ENCODE results near the gene OTUD5.
"Not testable (repeated sequence)": the region's sequence is repeated elsewhere in the genome, so short reads cannot be mapped to it uniquely, and the experiment has no call there.

Gene OTUD5, protein sequence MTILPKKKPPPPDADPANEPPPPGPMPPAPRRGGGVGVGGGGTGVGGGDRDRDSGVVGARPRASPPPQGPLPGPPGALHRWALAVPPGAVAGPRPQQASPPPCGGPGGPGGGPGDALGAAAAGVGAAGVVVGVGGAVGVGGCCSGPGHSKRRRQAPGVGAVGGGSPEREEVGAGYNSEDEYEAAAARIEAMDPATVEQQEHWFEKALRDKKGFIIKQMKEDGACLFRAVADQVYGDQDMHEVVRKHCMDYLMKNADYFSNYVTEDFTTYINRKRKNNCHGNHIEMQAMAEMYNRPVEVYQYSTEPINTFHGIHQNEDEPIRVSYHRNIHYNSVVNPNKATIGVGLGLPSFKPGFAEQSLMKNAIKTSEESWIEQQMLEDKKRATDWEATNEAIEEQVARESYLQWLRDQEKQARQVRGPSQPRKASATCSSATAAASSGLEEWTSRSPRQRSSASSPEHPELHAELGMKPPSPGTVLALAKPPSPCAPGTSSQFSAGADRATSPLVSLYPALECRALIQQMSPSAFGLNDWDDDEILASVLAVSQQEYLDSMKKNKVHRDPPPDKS

DNA sequence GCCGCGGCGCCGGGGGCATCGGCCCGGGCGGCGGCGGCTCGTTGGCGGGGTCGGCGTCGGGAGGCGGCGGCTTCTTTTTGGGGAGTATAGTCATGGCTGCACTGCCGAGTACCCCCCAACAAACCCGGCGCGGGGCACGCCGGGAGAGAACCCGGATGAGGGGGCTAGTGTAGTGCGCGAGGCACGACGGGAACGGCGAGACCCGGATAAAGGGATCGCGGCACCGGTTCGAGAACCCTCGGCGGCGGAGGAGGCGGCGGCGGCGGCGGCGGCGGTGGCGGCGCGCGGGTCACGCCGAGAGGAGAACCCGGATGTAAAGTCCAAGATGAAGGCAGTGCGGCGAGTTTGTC lies at the start of gene OTUD5:
OTUD5 (minus strand) TSS at position 131 of the 350 bp plus-strand sequence; CDS start at position 94, 37 bp downstream.
- DNase-seq = peak; percentile 79

DNA sequence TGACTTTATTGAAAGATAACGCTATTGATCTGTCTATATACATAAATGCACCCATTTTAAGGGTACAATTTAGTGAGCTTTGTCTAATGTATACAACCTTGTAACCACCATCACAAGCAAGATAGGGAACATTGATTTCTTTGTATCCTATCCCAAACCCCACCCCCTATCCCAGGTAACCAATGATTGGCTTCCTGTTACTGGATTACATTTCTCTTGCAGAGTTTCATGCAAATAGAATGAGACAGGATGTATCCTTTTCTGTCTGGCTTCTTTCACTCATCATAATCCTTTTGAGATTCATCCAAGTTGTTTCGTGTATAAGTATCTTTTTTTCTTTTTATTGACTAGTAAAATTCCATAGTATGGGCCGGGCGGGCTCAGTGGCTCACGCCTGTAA lies 46.3 kb upstream of the OTUD5 start:
- DNase-seq = no peak

DNA sequence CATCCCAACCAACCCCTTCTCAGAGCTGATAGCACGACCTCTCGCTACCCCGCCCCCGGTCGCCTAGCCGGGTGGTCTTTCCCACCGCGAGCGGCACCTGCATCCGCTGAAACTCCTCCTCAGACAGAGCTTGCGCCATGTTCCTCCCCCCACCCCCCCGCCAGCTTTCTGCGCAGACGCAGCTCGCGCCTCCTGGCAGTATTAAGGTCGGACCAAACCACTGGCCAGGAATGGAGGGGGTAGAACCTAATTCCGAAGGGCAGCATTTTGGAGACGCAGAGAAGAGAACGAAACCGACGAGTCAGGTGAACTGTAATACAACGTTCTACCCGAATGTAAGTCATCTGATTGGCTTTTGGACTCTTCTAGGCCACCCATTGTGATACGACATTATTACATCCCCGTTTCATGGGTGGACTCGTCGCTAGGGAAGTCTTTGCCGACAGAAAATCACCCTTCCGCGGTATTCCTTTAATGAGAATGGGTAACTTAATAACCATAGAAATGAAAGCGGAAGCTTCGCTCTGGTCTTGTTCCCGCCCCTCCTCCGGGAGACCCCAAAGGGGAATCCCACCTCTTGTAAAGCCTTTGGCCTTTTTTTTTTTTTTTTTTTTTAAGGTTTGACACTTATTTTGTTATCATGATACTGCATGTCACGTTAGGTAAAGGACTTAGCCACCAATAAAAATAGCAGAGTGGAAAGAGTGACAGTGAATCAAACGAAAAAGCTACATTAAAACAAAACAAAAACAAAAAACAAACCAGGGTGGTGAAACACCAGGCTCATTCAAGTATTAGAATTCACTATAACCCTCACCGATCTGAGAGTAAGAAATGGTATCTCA lies 44.9 kb upstream of the OTUD5 start, which contains the start of gene GRIPAP1:
GRIPAP1 (minus strand) TSS at position 174 of the 845 bp plus-strand sequence; CDS start at position 139, 35 bp downstream.
- DNase-seq = peak; percentile 78

DNA sequence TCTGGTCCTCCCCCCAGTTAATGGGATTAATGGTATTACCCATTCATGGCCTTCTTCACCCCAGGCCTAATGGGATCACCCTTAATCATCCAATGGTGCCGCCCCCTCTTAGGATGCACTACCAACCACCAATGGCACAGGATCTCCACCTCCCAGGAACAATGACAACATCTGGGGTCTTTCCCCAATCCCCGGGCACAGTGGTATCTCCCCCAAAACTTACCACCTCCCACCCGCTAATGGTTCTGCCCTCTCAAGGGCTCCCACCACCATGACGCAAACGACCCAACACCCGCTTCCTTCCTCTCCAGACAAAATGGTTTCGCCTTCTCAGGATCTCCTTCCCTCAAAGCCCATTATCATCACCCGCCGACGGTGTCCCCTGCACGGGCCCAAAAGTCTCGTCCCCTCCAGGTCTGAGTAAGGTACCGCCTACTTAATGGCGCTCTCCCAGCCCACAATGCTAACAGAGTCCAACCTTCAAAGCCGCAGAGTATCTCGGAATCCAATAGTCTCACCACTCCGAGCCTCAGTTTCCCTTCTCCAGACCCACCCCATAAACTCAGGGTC lies 44.2 kb upstream of the OTUD5 start:
- peak; percentile 57 for DNase-seq

DNA sequence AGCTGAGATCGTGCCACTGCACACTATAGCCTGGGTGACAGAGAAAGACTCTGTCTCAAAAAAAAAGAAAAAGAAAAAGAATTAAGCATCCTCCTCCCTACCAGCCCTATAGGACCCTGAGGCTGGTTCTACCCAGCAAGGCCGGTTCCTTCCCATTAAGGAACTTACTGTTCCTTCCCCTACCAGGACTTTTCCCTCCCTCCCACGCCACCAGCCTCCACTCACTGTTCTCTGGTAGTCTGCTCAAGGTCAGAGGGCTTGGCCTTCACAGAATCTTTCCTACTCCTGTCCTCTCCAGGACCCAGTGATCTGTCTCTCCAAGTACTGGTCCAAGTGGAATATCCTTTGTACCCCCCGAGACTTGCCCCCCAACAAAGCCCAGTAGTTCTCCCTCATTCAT lies 43.2 kb upstream of the OTUD5 start:
- DNase-seq = no peak

DNA sequence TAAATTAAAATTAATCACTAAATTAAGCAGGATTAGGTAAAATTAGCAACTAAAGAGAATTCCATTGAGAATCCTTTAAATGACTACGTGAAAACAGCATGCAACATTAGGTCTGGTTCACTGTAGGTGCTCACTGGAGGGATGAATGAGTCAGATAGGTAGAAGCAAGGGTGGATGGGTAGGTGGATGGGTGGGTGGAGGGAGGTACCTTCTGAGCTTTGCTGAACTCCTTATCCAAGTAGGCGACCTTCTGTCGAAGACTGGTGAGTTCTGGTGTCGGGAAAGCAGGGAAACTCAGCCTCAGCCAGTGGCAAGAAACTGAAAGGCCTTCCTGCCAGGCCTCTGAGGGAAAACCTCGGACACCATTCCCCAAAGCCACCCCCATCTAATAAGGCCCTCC lies 41.6 kb upstream of the OTUD5 start:
- DNase-seq = no peak

DNA sequence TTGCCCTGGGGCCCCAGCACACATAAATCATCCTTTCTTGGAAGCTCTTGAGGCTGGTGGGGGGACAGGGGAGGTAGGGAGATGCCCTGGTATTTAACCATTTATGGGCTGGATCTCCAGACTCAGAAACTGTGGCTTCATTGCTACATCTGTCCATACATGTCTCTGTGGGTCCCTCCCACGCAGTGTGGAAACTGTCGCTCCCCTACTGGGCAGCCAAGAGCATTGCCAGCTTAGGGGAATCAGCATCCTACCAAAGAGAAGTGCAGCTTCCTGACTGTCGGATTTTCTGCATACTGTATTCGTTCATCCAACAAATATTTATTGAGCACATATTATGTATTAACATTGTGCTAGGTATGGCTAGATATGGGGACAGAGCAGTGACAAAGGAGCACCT lies 41.0 kb upstream of the OTUD5 start:
- DNase-seq = no peak

DNA sequence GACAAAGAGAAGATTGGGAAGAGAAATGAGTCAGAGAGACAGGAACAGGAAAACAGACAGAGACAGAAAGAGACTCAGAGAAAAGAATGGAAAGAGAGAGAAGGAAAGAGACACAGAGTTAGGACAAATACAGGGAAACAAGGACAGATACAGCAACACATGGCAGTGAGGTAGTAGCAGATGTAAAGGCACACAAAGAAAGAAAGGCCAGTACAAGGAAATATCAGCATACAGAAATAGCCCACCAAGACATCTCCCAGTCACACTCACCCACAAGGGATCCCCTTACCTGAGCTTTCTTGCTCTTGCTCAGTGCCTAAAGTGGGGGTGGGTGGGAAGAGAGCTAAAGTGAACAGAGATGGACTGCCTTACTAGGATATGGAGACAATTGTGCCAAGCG lies 40.5 kb upstream of the OTUD5 start:
- no peak for DNase-seq

DNA sequence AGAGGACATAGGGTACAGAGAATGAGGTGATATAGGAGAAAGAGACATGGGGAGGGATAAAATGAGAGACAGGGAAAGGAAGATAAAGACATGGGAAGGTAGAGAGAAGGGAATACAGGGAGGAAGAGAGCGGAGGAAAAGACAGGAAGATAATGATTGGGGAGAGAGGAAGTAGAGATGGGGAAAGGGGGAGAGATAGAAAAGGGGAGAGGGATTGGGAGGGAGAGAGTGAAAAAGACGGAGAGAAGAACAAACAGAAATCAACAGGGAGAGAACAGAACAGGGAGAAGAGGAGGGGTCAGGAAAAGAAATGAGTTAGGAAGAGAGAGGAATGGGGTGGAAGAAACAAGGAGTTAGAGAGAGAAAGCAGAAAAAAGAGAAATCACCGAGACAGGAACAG lies 40.0 kb upstream of the OTUD5 start:
- DNase-seq = no peak

DNA sequence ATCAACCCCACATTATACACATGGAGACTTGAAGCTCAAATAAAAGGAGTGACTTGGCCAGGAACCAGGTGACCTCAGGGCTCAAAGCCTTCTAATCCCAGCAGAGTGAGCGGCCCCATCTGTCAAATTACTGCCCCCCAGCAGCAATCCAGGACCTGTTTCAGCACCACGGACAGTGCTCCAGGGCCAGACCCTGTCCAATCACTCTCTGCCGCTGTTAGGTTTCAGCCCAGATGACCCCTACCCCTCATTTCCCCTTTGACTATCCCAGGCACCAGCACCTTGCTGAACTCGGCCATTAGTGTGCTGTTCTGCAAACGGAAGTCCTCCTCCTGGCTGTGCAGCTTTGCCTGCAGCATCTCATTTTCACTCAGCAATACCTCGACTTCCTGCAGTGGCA lies 39.6 kb upstream of the OTUD5 start:
- peak; percentile 5 for DNase-seq

DNA sequence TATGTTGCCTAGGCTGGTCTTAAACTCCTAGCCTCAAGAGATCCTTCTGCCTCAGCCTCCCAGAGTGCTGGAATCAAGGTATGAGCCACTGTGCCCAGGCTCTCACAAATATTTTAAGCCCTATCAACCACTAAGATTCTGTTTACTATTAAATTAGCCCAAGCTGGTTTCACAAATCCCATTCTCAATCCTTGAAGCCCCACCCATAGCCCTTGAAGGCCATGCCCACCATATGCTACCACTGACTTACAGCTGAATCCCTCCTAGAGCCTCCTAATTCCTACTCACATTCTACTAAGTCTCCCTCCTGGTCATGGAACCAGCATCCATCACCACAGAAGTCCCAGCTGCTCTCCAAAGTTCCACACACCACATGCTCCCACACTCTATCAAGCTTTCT lies 34.9 kb upstream of the OTUD5 start:
- no peak for DNase-seq

DNA sequence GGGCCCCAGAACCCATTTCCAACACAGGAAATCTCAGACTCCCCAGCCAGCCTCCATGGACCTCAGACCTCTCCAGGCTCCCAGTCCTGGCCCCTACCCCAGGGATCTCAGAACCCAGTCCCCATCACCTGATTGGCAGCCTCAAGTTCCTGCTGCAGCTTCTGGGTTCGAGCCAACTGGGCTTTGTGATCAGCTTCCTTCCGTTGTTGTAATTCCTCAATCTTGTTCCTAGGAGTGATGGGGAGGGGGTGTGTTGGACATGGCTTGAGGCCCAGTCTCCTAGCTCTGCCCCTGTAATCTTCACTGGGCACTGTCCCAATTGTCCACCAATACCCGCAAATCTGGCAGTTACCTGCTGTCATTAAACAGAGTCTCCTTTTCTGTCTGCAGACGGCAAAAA lies 32.1 kb upstream of the OTUD5 start:
- DNase-seq = no peak

DNA sequence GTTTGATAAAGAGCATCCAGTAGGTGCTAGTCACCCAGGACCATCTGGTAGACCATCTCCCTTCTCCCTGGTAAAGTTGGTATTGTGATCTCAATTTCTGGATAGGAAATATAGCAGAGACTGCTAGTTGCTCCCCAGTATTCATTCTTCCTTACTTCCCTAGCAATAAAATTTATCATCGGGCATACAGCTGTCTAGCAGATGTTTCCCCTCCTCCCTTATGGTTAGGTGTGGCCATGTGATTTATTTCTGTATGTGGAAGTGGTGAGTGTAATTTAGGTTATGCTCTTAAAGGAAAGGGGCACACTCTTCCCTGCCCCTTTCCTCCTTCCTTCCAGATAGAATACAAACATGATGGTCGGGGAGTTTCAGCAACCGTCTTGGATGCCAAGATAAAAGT lies 26.5 kb upstream of the OTUD5 start:
- DNase-seq = no peak

DNA sequence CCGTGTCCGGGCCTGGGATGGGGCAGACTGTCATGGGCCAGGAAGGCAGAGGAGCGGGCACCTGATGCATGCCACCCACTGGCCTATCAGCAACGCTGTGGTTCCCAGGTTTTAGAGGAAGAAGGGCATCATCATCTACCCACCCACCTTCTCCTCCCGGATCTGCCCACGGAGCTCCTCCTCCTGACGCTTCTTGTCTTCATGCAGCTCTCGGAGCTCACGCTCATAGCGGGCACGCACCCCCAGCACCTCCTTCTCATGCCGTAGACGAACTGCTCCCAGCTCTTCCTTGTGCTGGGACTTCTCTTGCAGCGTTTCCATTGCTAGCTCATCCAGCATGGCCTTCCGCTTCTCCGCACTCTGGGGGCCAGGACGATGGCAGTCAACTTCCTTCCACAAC lies 25.7 kb upstream of the OTUD5 start:
- no peak for DNase-seq

DNA sequence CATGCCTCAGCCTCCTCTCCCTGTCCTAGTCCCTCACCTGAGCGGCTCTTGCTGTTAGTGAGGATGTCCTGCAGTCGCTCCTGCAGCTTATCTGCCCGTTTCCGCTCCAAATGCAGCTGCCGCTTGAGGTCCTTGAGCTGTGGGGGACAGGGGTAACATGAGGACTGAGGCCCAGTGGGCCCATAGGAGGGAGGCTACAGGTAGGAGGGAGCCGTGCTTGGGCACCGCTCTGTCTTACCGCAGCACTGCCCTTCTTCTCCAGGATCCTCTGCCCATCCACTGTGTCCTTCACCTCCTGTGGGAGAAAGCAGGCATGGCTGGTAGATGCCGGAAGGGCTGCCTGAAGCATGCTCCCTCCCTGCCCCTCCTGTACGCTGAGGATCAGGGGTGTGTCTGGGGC lies 23.8 kb upstream of the OTUD5 start:
- DNase-seq = no peak

DNA sequence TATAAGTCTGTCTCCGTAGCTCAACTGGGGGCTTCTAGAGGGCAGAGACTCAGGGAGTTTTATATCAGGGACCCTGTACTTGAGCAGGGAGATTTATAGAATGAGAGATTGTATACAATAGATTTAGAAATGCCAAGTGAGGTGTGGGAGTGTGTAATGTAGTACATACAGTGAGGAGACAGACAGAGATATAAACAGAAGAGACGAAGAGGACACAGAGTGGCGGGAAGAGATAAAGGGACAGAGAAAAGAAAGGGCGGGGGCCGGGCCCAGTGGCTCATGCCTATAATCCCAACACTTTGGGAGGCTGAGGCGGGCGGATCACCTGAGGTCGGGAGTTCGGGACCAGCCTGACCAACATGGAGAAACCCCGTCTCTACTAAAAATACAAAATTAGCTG lies 22.9 kb upstream of the OTUD5 start:
- DNase-seq = not testable (repeated sequence)

DNA sequence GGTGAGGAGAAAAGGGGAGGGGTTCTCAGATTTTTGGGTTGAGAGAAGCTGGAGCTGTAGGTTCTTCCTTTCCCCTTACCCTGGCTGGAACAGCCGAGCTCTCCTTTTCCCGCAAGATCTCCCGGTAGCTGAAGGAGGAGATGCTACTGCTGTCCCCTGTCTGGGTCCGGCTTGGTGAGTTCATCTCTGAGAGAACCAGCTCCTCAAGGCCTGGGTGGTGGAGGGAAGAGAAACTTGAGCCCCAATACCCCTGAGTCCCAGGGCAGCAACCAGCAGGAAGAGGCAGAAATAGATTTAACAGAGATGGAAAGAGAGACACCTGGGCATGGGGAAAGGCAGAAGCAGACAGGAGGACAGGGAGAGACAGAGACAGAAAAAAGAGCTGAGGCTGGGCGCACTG lies 20.8 kb upstream of the OTUD5 start:
- no peak for DNase-seq

DNA sequence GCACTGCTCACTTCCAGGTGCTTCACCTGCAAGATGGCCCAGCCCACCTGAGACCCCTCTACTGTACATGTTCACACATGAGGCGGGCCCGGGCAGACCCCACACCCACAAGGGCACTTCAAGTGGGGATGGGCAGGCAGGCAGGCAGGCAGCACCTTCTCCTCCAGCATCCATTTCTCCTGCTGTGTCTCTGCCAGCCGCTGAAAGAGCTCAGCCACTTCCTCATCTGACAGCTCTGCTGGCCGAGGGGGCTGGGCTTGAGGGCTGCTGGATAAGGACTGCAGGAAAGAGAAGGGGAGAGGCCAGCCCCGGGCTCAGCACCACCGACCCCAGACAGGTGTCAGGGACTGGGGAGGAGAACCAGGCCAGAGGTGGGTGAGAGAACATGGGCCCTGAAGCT lies 18.7 kb upstream of the OTUD5 start:
- no peak for DNase-seq

DNA sequence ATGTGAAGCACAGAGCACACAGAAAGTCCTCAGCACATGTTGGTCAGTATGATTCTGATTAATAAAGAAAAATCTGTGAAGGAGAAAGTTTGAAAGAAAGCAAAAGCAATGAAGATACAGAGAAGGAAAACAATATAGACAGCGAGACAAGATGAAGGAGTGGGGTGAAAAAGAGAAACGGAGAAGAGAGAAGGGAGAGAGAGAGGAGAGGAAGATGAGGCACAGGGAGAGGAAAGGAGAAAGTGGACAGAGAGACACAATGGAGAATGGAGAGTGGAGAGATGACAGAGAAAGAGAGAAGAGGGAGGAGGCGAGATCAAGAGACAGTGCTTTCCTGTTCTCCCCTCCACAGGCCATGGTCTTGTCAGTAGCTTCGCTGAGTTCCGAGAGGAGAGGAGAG lies 18.1 kb upstream of the OTUD5 start:
- DNase-seq = no peak

DNA sequence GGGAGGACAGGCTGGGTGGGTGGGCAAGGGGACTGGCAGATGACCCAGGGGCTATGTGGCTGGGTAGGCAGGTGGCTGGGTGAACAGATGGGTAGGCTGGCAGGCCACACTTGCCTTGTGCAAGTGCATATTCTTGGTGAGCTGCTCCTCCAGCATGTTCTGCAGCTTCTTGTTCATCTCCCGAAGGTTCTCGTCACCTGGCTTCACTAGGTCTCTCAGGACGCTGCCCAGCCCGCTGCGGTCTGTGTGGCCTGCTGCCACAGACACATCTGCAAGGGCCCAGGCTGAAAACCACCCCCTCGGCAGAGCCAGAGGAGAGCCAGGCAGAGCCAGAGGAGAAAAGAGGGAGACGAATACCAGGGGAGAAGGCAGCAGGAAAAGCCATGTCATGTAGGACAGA lies 17.6 kb upstream of the OTUD5 start:
- DNase-seq = no peak

DNA sequence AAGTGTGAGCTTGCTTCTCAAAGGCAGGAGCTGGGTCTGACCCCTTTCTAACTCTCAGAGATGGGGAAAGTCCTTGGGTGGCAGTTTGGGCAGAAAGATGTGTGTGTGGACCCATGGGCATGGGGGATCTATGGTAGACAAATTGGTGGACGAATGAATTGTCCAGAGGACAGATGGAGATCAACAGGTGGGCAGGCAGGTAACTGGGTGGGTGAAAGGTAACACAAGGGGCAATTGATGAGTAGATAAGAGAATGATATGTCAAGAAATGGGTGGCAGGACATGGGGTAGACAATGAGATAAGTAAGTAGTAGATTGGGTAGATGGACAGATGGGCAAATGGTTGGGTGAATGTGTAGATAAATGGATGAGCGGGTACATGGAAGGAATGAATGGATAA lies 17.2 kb upstream of the OTUD5 start:
- no peak for DNase-seq

DNA sequence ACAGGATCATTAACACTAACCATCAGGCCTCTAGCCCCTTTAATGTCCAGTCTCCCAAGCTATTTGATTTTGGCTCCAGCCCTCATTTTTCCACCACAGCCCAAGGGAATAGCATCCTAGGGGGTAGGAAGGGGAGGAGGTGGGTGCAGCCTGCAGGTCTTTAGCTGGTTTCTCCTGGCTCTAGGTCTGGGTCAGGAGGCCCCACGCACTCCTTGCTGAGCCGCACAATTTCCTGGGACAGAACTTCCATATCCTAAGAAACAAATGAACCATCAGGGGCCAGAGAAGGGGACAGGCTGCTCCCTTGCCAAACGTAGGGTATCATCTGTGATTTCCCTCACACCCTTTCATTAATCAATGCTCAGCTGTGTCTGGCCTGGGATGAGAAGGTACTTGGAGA lies 16.6 kb upstream of the OTUD5 start:
- no peak for DNase-seq
